Measurements from ENCODE around the gene GPR62. TPM values are rescaled to one million over a fixed set of nuclear protein-coding genes. Genes with fewer than 3 reads are reported as not detected.
A peak's percentile ranks its signal among the peaks of the same experiment; 100 is the strongest.
"Not testable (repeated sequence)": the region's sequence is repeated elsewhere in the genome, so short reads cannot be mapped to it uniquely, and the experiment has no call there.

The GPR62 gene
- total RNA-seq, 1 donor from 2014 or later: not detected

GRCh38 chr3:51986010-51986947, 31.1 kb downstream of the GPR62 start:
- peaks cover 7% of the 10 kb centered on the region for H3K36me3 Mint-ChIP-seq (ENCODE audit: low read depth)
- DNase-seq (ENCODE audit: low spot score): no peak
- H3K27me3 Mint-ChIP-seq (ENCODE audit: insufficient read depth): no peaks in the 10 kb centered on the region
- H3K9me3 Mint-ChIP-seq: no peaks in the 10 kb centered on the region
- H3K4me1 Mint-ChIP-seq (ENCODE audit: low read depth): peaks cover 24% of the 10 kb centered on the region
- no peak overlapping the region for H3K4me3 Mint-ChIP-seq
- intact Hi-C loops (cut with micrococcal nuclease): loop anchor here (10.0 kb wide), 1 partner anchor 699 kb away; the partner anchor contains the start of genes GNL3 and PBRM1
- H3K27ac Mint-ChIP-seq: no peak overlapping the region

GRCh38 chr3:51987568-51987967, 32.4 kb downstream of the GPR62 start:
- Mint-ChIP-seq H3K27ac (no peak overlapping the region), H3K9me3 (no peaks in the 10 kb centered on the region), H3K4me3 (no peak overlapping the region), H3K4me1 (ENCODE audit: low read depth) (peaks cover 21% of the 10 kb centered on the region), H3K27me3 (ENCODE audit: insufficient read depth) (no peaks in the 10 kb centered on the region), H3K36me3 (ENCODE audit: low read depth) (peaks cover 8% of the 10 kb centered on the region)
- no peak for DNase-seq (ENCODE audit: low spot score)
- intact Hi-C loops (cut with micrococcal nuclease): loop anchor here (10.0 kb wide), 1 partner anchor 697 kb away; the partner anchor contains the start of genes GNL3 and PBRM1

- intact Hi-C loops (cut with micrococcal nuclease): loop anchor here (10.0 kb wide), 1 partner anchor 696 kb away; the partner anchor contains the start of genes GNL3 and PBRM1
- Mint-ChIP-seq H3K27me3 (ENCODE audit: insufficient read depth) (no peaks in the 10 kb centered on the region), H3K9me3 (no peaks in the 10 kb centered on the region), H3K4me3 (no peak overlapping the region), H3K36me3 (ENCODE audit: low read depth) (peaks cover 15% of the 10 kb centered on the region), H3K4me1 (ENCODE audit: low read depth) (peaks cover 18% of the 10 kb centered on the region), H3K27ac (peak overlapping the region; percentile 32)
- no peak for DNase-seq (ENCODE audit: low spot score)
Measured at GRCh38 chr3:51988286-51989146, 33.3 kb downstream of the GPR62 start.

- not testable (repeated sequence) for H3K4me3 Mint-ChIP-seq; H3K27ac Mint-ChIP-seq; DNase-seq (ENCODE audit: low spot score); H3K27me3 Mint-ChIP-seq (ENCODE audit: insufficient read depth); H3K9me3 Mint-ChIP-seq
- peaks cover 19% of the 10 kb centered on the region for H3K4me1 Mint-ChIP-seq (ENCODE audit: low read depth)
- intact Hi-C loops (cut with micrococcal nuclease): loop anchor here (10.0 kb wide), 1 partner anchor 1636 kb away; the partner anchor contains the start of genes CYB561D2, NPRL2 and TMEM115
- peaks cover 33% of the 10 kb centered on the region for H3K36me3 Mint-ChIP-seq (ENCODE audit: low read depth)
Measured at GRCh38 chr3:51990501-51990971, 35.4 kb downstream of the GPR62 start.

GRCh38 chr3:51992017-51992682, 37.0 kb downstream of the GPR62 start:
- H3K27me3 Mint-ChIP-seq (ENCODE audit: insufficient read depth): peaks cover 4% of the 10 kb centered on the region
- intact Hi-C loops (cut with micrococcal nuclease): loop anchor here (10.0 kb wide), 1 partner anchor 1637 kb away; the partner anchor contains the start of genes CYB561D2, NPRL2 and TMEM115
- H3K4me3 Mint-ChIP-seq: no peak overlapping the region
- no peak for DNase-seq (ENCODE audit: low spot score)
- H3K4me1 Mint-ChIP-seq (ENCODE audit: low read depth): peaks cover 24% of the 10 kb centered on the region
- peaks cover 37% of the 10 kb centered on the region for H3K36me3 Mint-ChIP-seq (ENCODE audit: low read depth)
- no peaks in the 10 kb centered on the region for H3K9me3 Mint-ChIP-seq
- H3K27ac Mint-ChIP-seq: no peak overlapping the region

GRCh38 chr3:51993657-51994056, 38.5 kb downstream of the GPR62 start:
- Mint-ChIP-seq H3K27ac (peak overlapping the region; percentile 100), H3K4me3 (peak overlapping the region; percentile 98), H3K4me1 (ENCODE audit: low read depth) (peaks cover 24% of the 10 kb centered on the region), H3K36me3 (ENCODE audit: low read depth) (peaks cover 37% of the 10 kb centered on the region)
- DNase-seq (ENCODE audit: low spot score); H3K27me3 Mint-ChIP-seq (ENCODE audit: insufficient read depth); H3K9me3 Mint-ChIP-seq: not testable (repeated sequence)
- intact Hi-C loops (cut with micrococcal nuclease): loop anchor here (2.0 to 10.0 kb wide), 3 partner anchors 161 to 1639 kb away; partner anchors contain the start of genes CYB561D2, NPRL2, POC1A and TMEM115

GRCh38 chr3:51994530-51994929, 39.3 kb downstream of the GPR62 start:
- Mint-ChIP-seq H3K27me3 (ENCODE audit: insufficient read depth) (peaks cover 5% of the 10 kb centered on the region), H3K36me3 (ENCODE audit: low read depth) (peaks cover 37% of the 10 kb centered on the region), H3K4me3 (peak overlapping the region; percentile 98), H3K9me3 (no peaks in the 10 kb centered on the region), H3K4me1 (ENCODE audit: low read depth) (peaks cover 24% of the 10 kb centered on the region), H3K27ac (peak overlapping the region; percentile 100)
- DNase-seq (ENCODE audit: low spot score): no peak
- intact Hi-C loops (cut with micrococcal nuclease): loop anchor here (2.0 to 10.0 kb wide), 3 partner anchors 160 to 1640 kb away; partner anchors contain the start of genes CYB561D2, NPRL2, POC1A and TMEM115

- no peaks in the 10 kb centered on the region for H3K9me3 Mint-ChIP-seq
Measured at GRCh38 chr3:51995346-51996163, 40.4 kb downstream of the GPR62 start, which contains the start of gene RPL29. Gene RPL29 (minus strand): TSS chr3:51995895. CDS start chr3:51995461, 434 bp downstream.

GRCh38 chr3:51997172-51997571, 42.0 kb downstream of the GPR62 start:
- intact Hi-C loops (cut with micrococcal nuclease): loop anchor here (5.0 to 10.0 kb wide), 2 partner anchors 200 to 1642 kb away; partner anchors contain the start of genes ALAS1, CYB561D2, NPRL2 and TMEM115
- H3K9me3 Mint-ChIP-seq: no peaks in the 10 kb centered on the region
- peaks cover 9% of the 10 kb centered on the region for H3K27me3 Mint-ChIP-seq (ENCODE audit: insufficient read depth)
- peak overlapping the region; percentile 30 for H3K27ac Mint-ChIP-seq
- no peak for DNase-seq (ENCODE audit: low spot score)
- peaks cover 31% of the 10 kb centered on the region for H3K4me1 Mint-ChIP-seq (ENCODE audit: low read depth)
- no peak overlapping the region for H3K4me3 Mint-ChIP-seq
- H3K36me3 Mint-ChIP-seq (ENCODE audit: low read depth): peaks cover 33% of the 10 kb centered on the region

More at GRCh38 chr3:51995346-51996163, 40.4 kb downstream of the GPR62 start, which contains the start of gene RPL29:
- H3K4me1 Mint-ChIP-seq (ENCODE audit: low read depth): peaks cover 24% of the 10 kb centered on the region
- peaks cover 5% of the 10 kb centered on the region for H3K27me3 Mint-ChIP-seq (ENCODE audit: insufficient read depth)
- H3K36me3 Mint-ChIP-seq (ENCODE audit: low read depth): peaks cover 37% of the 10 kb centered on the region
- intact Hi-C loops (cut with micrococcal nuclease): loop anchor here (1.0 to 10.0 kb wide), 9 partner anchors 12 to 1641 kb away; partner anchors contain the start of genes ABHD14B, ACY1, ALAS1 and CYB561D2
- H3K27ac Mint-ChIP-seq: peak within 1 kb of the TSS; percentile 100
- peak within 1 kb of the TSS; percentile 98 for H3K4me3 Mint-ChIP-seq
- DNase-seq (ENCODE audit: low spot score): peak; percentile 88

GRCh38 chr3:51997935-51998596, 42.9 kb downstream of the GPR62 start:
- peaks cover 26% of the 10 kb centered on the region for H3K4me1 Mint-ChIP-seq (ENCODE audit: low read depth)
- intact Hi-C loops (cut with micrococcal nuclease): loop anchor here (5.0 to 10.0 kb wide), 2 partner anchors 199 to 1643 kb away; partner anchors contain the start of genes ALAS1, CYB561D2, NPRL2 and TMEM115
- no peak for DNase-seq (ENCODE audit: low spot score)
- H3K4me3 Mint-ChIP-seq: no peak overlapping the region
- peaks cover 9% of the 10 kb centered on the region for H3K27me3 Mint-ChIP-seq (ENCODE audit: insufficient read depth)
- H3K9me3 Mint-ChIP-seq: no peaks in the 10 kb centered on the region
- H3K27ac Mint-ChIP-seq: no peak overlapping the region
- H3K36me3 Mint-ChIP-seq (ENCODE audit: low read depth): peaks cover 25% of the 10 kb centered on the region

Measured in activated T-helper 1 cell treated with anti-CD3 and anti-CD28 coated beads, Interleukin-12 subunit alpha, Interleukin-12 subunit beta, Interleukin-2, Interleukin-4 antibody, amounts not matched to agents 30 ng/mL and 10 ng/mL and 1 ng/mL, durations not matched to agents 14 hours and 24 hours and 36 hours (primary cell).